HepG2 (cell line): ENCODE results near the gene NRDC. TPM values are rescaled to one million over a fixed set of nuclear protein-coding genes. Genes with fewer than 3 reads are reported as not detected.

Experiments used
- ATAC-seq: fragments of 200-7000 bp; cut with Tn5 transposase; 3 replicates; pipeline ENCODE4 v1.9.1; 2020; ENCODE audit warnings: mild to moderate bottlenecking, moderate library complexity
- BruUV-seq: library from RNA; stranded (reverse); fragments of 400-500 nt; replicated peaks from 2 replicates; lab custom pipeline; 2021; lab: Mats Ljungman, UMichigan
- CTCF ChIA-PET: fragments of 300-600 bp; formaldehyde crosslinking; extraction: SDS; loops from one replicate; lab custom pipeline; 2021; ENCODE audit warnings: low total read pairs, inconsistent platforms, low intra/inter-chr PET ratio; lab: Yijun Ruan, JAX
- POLR2A ChIA-PET: fragments of 350-600 bp; sonication (Branson Sonifier 250); formaldehyde crosslinking; loops from one replicate; lab custom pipeline; 2020; ENCODE audit warnings: antibody characterized with exemption, inconsistent platforms; lab: Yijun Ruan, JAX
- DNase-seq: peaks from one replicate; pipeline ENCODE4 v3.0.0-alpha.2; 2015; ENCODE audit warnings: low spot score
- FAIRE-seq: peaks from 3 replicates; lab custom pipeline; 2011; peaks lifted over from hg19 to GRCh38; lab: Jason Lieb, UNC
- H2AFZ ChIP-seq: one replicate; pipeline ENCODE4 v1.6.1; 2011; ENCODE audit warnings: low read length, inconsistent platforms
- H3K27ac ChIP-seq: fragments of 300-600 bp; 3 replicates; pipeline ENCODE4 v1.8.0; 2011; ENCODE audit warnings: mixed run types, mild to moderate bottlenecking, mixed read lengths, low read length, inconsistent platforms; ENCODE audit not compliant: insufficient read depth; ENCODE audit errors: extremely low read length
- H3K27me3 ChIP-seq, 2 experiments: fragments of 200-600 bp in 1 of 2; 2 replicates in 1 of 2; 3 replicates in 1 of 2; pipeline versions ENCODE4 v1.6.0 to v1.8.0; 2011; ENCODE audit warnings: low read length in 2 of 2, mild to moderate bottlenecking in 2 of 2, moderate library complexity in 2 of 2, inconsistent platforms in 1 of 2; ENCODE audit not compliant: insufficient read depth in 2 of 2, control insufficient read depth in 1 of 2
- H3K36me3 ChIP-seq, 2 experiments: fragments of 200-600 bp in 1 of 2; replicated peaks in 1 of 2; 2 replicates in 1 of 2; 3 replicates in 1 of 2; pipeline versions ENCODE4 v1.5.1 to v1.8.0; 2011; ENCODE audit warnings: low read length in 2 of 2, inconsistent platforms in 1 of 2; ENCODE audit not compliant: insufficient read depth in 2 of 2, control insufficient read depth in 1 of 2
- H3K4me1 ChIP-seq: 2 replicates; pipeline ENCODE4 v1.5.1; 2012; ENCODE audit warnings: low read length, inconsistent platforms; ENCODE audit not compliant: insufficient read depth
- H3K4me2 ChIP-seq: 2 replicates; pipeline ENCODE4 v1.6.0; 2011; ENCODE audit warnings: low read depth, low read length, inconsistent platforms
- H3K4me3 ChIP-seq, 3 experiments: fragments of 200-600 bp in 1 of 3; sonication (generic), shearing (Covaris generic) in 1 of 3; replicated peaks in 1 of 3; 2 replicates each; pipeline ENCODE4 v1.5.1; 2011 to 2016; ENCODE audit warnings: low read length in 3 of 3, inconsistent platforms in 2 of 3, low read depth in 2 of 3, mild to moderate bottlenecking in 2 of 3, control low read depth in 1 of 3, mixed read lengths in 1 of 3; ENCODE audit not compliant: insufficient read depth in 1 of 3
- H3K79me2 ChIP-seq: one replicate; pipeline ENCODE4 v1.6.1; 2011; ENCODE audit warnings: low read length, inconsistent platforms; ENCODE audit not compliant: insufficient read depth
- H3K9ac ChIP-seq: 2 replicates; pipeline ENCODE4 v1.6.0; 2011; ENCODE audit warnings: mild to moderate bottlenecking, low read depth, low read length, inconsistent platforms; ENCODE audit not compliant: insufficient read depth
- H3K9me3 ChIP-seq: 2 replicates; pipeline ENCODE4 v1.5.1; 2012; ENCODE audit warnings: mild to moderate bottlenecking, low read length
- H4K20me1 ChIP-seq: 2 replicates; pipeline ENCODE4 v1.6.0; 2011; ENCODE audit warnings: inconsistent platforms, mild to moderate bottlenecking, low read length, moderate library complexity; ENCODE audit not compliant: insufficient read depth
- ARHGAP35 ChIP-seq: sonication (generic); formaldehyde crosslinking; IDR thresholded peaks from 2 replicates; pipeline ENCODE4 v1.9.0; 2022; ENCODE audit warnings: mild to moderate bottlenecking, inconsistent platforms, moderate library complexity, missing genetic modification reagents, borderline replicate concordance
- CBFB ChIP-seq: sonication (generic); formaldehyde crosslinking; IDR thresholded peaks from 2 replicates; pipeline ENCODE4 v1.4.0; 2020; ENCODE audit warnings: missing genetic modification reagents
- CEBPZ ChIP-seq: IDR thresholded peaks from 2 replicates; pipeline ENCODE4 v1.6.1; 2012; ENCODE audit warnings: low read length, improper control_type of control experiment
- FOXO1 ChIP-seq: sonication (generic); formaldehyde crosslinking; IDR thresholded peaks from 2 replicates; pipeline ENCODE4 v1.4.0; 2020; ENCODE audit warnings: missing genetic modification reagents
- KLF11 ChIP-seq: IDR thresholded peaks from 2 replicates; pipeline ENCODE4 v1.6.1; 2016; ENCODE audit warnings: missing compliant biosample characterization
- SMC3 ChIP-seq: IDR thresholded peaks from 2 replicates; pipeline ENCODE4 v1.6.1; 2011; ENCODE audit warnings: low read length, improper control_type of control experiment
- ZNF234 ChIP-seq: sonication (generic); formaldehyde crosslinking; conservative IDR thresholded peaks from 2 replicates; pipeline ENCODE4 v1.5.1; 2020; ENCODE audit warnings: mild to moderate bottlenecking, missing genetic modification reagents
- ZNF878 ChIP-seq: sonication (generic); formaldehyde crosslinking; IDR thresholded peaks from 2 replicates; pipeline ENCODE4 v1.8.1; 2023; ENCODE audit warnings: mild to moderate bottlenecking, missing genetic modification reagents, moderate library complexity
- WGBS: methylation state at CpG from one replicate; pipeline ENCODE4 v1.1.6; 2017; ENCODE audit warnings: low lambda C conversion rate; 5-methylcytosine and 5-hydroxymethylcytosine counted together
- in situ Hi-C: cut with HindIII; loops from 2 replicates; pipeline ENCODE4 v1.10.0; 2017; ENCODE audit warnings: low pct_unique_long_range_greater_than_20kb; ENCODE audit not compliant: extremely low pct_ligation_motif_present
- intact Hi-C: fragments of 100-400 bp; cut with micrococcal nuclease; formaldehyde crosslinking; loops from one replicate; pipeline ENCODE4 v1.10.0; 2022; ENCODE audit not compliant: unreplicated experiment
- polyA plus RNA-seq, 8 experiments: library from polyadenylated mRNA; depleted of rRNA in 3 of 8; stranded (reverse) in 7 of 8; unstranded in 1 of 8; fragments of >200 nt; fragmentation: Illumina TruSeq in 4 of 8; extraction: Trizol in 4 of 8; gene quantifications; 2 replicates each; pipeline versions ENCODE4 v1.2.1 to v1.2.3, GENCODE V29; 2011 to 2016; ENCODE audit warnings: low read depth in 4 of 8, missing spikeins in 1 of 8, mixed read lengths in 1 of 8; ENCODE audit not compliant: insufficient read depth in 1 of 8
- total RNA-seq, 5 experiments: library from RNA; depleted of rRNA; stranded (reverse); fragments of >200 nt; fragmentation: Illumina TruSeq; extraction: Trizol; gene quantifications; 2 replicates each; pipeline ENCODE4 v1.2.3, GENCODE V29; 2016; ENCODE audit warnings: low read depth in 1 of 5

The NRDC gene
- total and polyA plus RNA-seq, 2 of the 13 experiments (the other 11 are each of a cell fraction or from before 2014, with no cell fraction given) = 57.6 to 64.9 TPM

- Histone ChIP-seq H2AFZ (no peak overlapping the region), H4K20me1 (no peaks in the 10 kb centered on the region), H3K4me2 (no peak overlapping the region), H3K27ac (no peak overlapping the region), H3K79me2 (no peaks in the 10 kb centered on the region), H3K9me3 (no peaks in the 10 kb centered on the region), H3K4me1 (peaks cover 4% of the 10 kb centered on the region), H3K27me3 (peaks cover 0 to 3% of the 10 kb centered on the region in 2 experiments; a peak in 1 of 5 replicates), H3K9ac (no peak overlapping the region), H3K36me3 (no peaks in the 10 kb centered on the region), H3K4me3 (no peak overlapping the region)
- ATAC-seq (no peak), DNase-seq (no peak), FAIRE-seq (no peak)
- ChIA-PET CTCF (no interaction called here), POLR2A (interaction anchor here (0.7 kb wide), 1 partner anchor 1311 kb away, joined by 3 read pairs; the partner anchor contains the start of gene MAGOH)
- no TSS peak for BruUV-seq
- in situ Hi-C loops = no loop called here
- no peak for TF ChIP-seq CBFB (CRISPR knock-in tag)
- TF ChIP-seq SMC3 = no peak
- no peak for TF ChIP-seq CEBPZ
- TF ChIP-seq ARHGAP35 (CRISPR knock-in tag) = no peak
- TF ChIP-seq ZNF878 (CRISPR knock-in tag) = no peak
- TF ChIP-seq KLF11 = no peak
- no peak for TF ChIP-seq ZNF234
- TF ChIP-seq FOXO1 = no peak
- 58% methylated on average over 2 of the region's 2 CpGs for WGBS
- intact Hi-C loops = no loop called here
These were observed 48.5 kb upstream of the NRDC start for GRCh38 chr1:51927029-51927428.
